Peyer's patch (tissue), 4 donors: ENCODE data around the gene TLL2.

ENCODE experiments used
- POLR2A ChIP-seq, 2 donors: fragments of 450-650 bp; IDR thresholded peaks; one replicate each; pipeline ENCODE4 v1.5.1; 2017; ENCODE audit warnings: antibody characterized with exemption in 2 of 2, mild to moderate bottlenecking in 2 of 2, moderate library complexity in 2 of 2
- TF ChIP-seq, protein P1 (sequence below), 6 experiments: fragments of 450-650 bp in 4 of 6; fragments of 200-600 bp in 2 of 6; sonication (generic) in 1 of 6; IDR thresholded peaks; one replicate each; pipeline ENCODE4 v1.5.1; 2017 to 2019; ENCODE audit warnings: antibody characterized with exemption in 6 of 6, mild to moderate bottlenecking in 3 of 6, moderate library complexity in 1 of 6

DNA sequence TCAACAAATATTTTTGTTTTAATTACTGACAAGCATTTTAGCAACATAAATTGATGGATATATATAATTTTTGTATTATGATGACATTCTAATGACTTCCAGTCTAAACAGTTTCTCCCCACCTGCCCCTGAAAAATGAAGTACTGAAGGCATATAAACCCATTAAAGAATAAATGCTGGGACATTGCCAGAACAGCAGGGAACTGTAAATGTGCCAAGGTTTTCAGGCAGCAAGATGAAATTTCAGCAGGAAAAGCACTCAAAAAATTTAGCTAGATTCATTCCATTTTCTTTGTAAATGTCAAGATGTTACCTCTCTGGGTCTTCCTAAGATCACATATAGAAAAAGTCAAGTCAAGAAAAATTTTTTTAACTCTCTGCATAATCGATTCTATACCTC, 11.0 kb upstream of the TLL2 start:
- TF ChIP-seq, protein P1, sequence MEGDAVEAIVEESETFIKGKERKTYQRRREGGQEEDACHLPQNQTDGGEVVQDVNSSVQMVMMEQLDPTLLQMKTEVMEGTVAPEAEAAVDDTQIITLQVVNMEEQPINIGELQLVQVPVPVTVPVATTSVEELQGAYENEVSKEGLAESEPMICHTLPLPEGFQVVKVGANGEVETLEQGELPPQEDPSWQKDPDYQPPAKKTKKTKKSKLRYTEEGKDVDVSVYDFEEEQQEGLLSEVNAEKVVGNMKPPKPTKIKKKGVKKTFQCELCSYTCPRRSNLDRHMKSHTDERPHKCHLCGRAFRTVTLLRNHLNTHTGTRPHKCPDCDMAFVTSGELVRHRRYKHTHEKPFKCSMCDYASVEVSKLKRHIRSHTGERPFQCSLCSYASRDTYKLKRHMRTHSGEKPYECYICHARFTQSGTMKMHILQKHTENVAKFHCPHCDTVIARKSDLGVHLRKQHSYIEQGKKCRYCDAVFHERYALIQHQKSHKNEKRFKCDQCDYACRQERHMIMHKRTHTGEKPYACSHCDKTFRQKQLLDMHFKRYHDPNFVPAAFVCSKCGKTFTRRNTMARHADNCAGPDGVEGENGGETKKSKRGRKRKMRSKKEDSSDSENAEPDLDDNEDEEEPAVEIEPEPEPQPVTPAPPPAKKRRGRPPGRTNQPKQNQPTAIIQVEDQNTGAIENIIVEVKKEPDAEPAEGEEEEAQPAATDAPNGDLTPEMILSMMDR (IDR thresholded peaks at IDR 0.05) = no peak
- TF ChIP-seq POLR2A (IDR thresholded peaks at IDR 0.05) = no peak
